Tibial nerve (tissue), 4 donors: ENCODE results near the gene ERN2.

Experiments
- CTCF ChIP-seq, 5 experiments: fragments of 200-600 bp in 3 of 5; fragments of 450-650 bp in 2 of 5; sonication (generic) in 3 of 5; IDR thresholded peaks; one replicate each; pipeline ENCODE4 v1.5.1; 2016 to 2019; ENCODE audit warnings: antibody characterized with exemption in 5 of 5, mild to moderate bottlenecking in 3 of 5, moderate library complexity in 2 of 5
- EP300 ChIP-seq, 2 donors: sonication (generic); formaldehyde crosslinking; IDR thresholded peaks; one replicate each; pipeline ENCODE4 v1.6.1; 2017; ENCODE audit warnings: antibody characterized with exemption in 2 of 2, mild to moderate bottlenecking in 1 of 2
- POLR2A ChIP-seq, 2 donors: fragments of 450-650 bp; IDR thresholded peaks; one replicate each; pipeline ENCODE4 v1.6.1; 2017; ENCODE audit warnings: antibody characterized with exemption in 2 of 2, mild to moderate bottlenecking in 2 of 2, moderate library complexity in 2 of 2

DNA sequence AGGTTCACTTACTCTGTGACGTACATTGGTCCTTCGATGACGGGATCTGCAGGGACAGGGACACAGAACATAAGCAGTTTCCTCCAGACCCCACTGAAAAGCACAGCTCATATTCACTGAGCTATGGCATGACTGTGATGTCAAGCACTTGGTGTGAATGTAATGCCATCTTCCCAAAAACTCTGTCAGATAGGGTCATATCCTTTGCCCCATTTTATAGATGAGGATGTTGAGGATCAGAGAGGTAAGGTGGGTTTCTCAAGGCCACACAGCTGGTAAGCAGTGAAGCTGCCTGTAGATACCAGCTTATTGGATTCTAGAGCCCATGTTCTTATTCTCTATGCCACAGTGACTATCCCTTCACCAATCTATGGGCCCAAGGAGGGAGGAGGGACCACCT lies 2.5 kb downstream of the ERN2 start:
- no peak for TF ChIP-seq CTCF (IDR thresholded peaks at IDR 0.05)
- no peak for TF ChIP-seq EP300 (IDR thresholded peaks at IDR 0.05)
- no peak for TF ChIP-seq POLR2A (IDR thresholded peaks at IDR 0.05)
